IMR-90 (cell line): ENCODE results near the gene RALGPS1.

Experiments
- BHLHE40 ChIP-seq: fragments of 150-350 bp; IDR thresholded peaks from 2 replicates; pipeline ENCODE4 v1.6.1; 2016; ENCODE audit warnings: mild to moderate bottlenecking, low read depth, low read length
- CHD1 ChIP-seq: IDR thresholded peaks from 2 replicates; pipeline ENCODE4 v1.6.1; 2012; ENCODE audit warnings: low read depth, low read length, improper control_type of control experiment
- CTCF ChIP-seq: conservative IDR thresholded peaks from 2 replicates; pipeline ENCODE4 v1.5.1; 2012; ENCODE audit warnings: mild to moderate bottlenecking, low read depth, low read length, improper control_type of control experiment
- FOS ChIP-seq: fragments of 150-350 bp; IDR thresholded peaks from 2 replicates; pipeline ENCODE4 v1.6.1; 2016; ENCODE audit warnings: low read depth, low read length
- MAFK ChIP-seq: IDR thresholded peaks from 2 replicates; pipeline ENCODE4 v1.6.1; 2012; ENCODE audit warnings: low read depth, low read length, improper control_type of control experiment
- MAZ ChIP-seq: IDR thresholded peaks from 2 replicates; pipeline ENCODE4 v1.6.1; 2012; ENCODE audit warnings: low read depth, mild to moderate bottlenecking, low read length, improper control_type of control experiment, moderate library complexity, borderline replicate concordance
- POLR2A ChIP-seq: IDR thresholded peaks from 2 replicates; pipeline ENCODE4 v1.6.1; 2012; ENCODE audit warnings: mild to moderate bottlenecking, low read depth, low read length
- RAD21 ChIP-seq: IDR thresholded peaks from 2 replicates; pipeline ENCODE4 v1.6.1; 2012; ENCODE audit warnings: low read length, improper control_type of control experiment
- RCOR1 ChIP-seq: IDR thresholded peaks from 2 replicates; pipeline ENCODE4 v1.6.1; 2012; ENCODE audit warnings: mild to moderate bottlenecking, low read length, improper control_type of control experiment; ENCODE audit not compliant: insufficient replicate concordance
- RFX5 ChIP-seq: IDR thresholded peaks from 2 replicates; pipeline ENCODE4 v1.8.0; 2012; ENCODE audit warnings: low read depth, mild to moderate bottlenecking, low read length, moderate library complexity
- SMC3 ChIP-seq: fragments of 150-350 bp; IDR thresholded peaks from 2 replicates; pipeline ENCODE4 v1.6.1; 2016; ENCODE audit warnings: low read depth, mild to moderate bottlenecking, antibody characterized with exemption, low read length, moderate library complexity
- USF2 ChIP-seq: fragments of 150-350 bp; IDR thresholded peaks from 2 replicates; pipeline ENCODE4 v1.6.1; 2017; ENCODE audit warnings: mild to moderate bottlenecking, antibody characterized with exemption, low read length, low read depth

GRCh38 chr9:127142291-127142690 lies 227.7 kb downstream of the RALGPS1 start:
- TF ChIP-seq CTCF = no peak
- no peak for TF ChIP-seq MAFK
- TF ChIP-seq POLR2A = no peak
- TF ChIP-seq RCOR1 = no peak
- TF ChIP-seq BHLHE40 = no peak
- no peak for TF ChIP-seq USF2
- TF ChIP-seq RAD21 = no peak
- no peak for TF ChIP-seq CHD1
- no peak for TF ChIP-seq FOS
- no peak for TF ChIP-seq RFX5
- TF ChIP-seq MAZ = no peak
- no peak for TF ChIP-seq SMC3
